ENCODE measurements around the gene KRTAP4-4.

GRCh38 chr17:41185001-41185400, 24.5 kb upstream of the KRTAP4-4 start:
- TF ChIP-seq, protein P1, sequence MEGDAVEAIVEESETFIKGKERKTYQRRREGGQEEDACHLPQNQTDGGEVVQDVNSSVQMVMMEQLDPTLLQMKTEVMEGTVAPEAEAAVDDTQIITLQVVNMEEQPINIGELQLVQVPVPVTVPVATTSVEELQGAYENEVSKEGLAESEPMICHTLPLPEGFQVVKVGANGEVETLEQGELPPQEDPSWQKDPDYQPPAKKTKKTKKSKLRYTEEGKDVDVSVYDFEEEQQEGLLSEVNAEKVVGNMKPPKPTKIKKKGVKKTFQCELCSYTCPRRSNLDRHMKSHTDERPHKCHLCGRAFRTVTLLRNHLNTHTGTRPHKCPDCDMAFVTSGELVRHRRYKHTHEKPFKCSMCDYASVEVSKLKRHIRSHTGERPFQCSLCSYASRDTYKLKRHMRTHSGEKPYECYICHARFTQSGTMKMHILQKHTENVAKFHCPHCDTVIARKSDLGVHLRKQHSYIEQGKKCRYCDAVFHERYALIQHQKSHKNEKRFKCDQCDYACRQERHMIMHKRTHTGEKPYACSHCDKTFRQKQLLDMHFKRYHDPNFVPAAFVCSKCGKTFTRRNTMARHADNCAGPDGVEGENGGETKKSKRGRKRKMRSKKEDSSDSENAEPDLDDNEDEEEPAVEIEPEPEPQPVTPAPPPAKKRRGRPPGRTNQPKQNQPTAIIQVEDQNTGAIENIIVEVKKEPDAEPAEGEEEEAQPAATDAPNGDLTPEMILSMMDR (conservative IDR thresholded peaks at IDR 0.05; ENCODE audit: low read depth, low read length) = no peak
- TF ChIP-seq POLR2A (IDR thresholded peaks at IDR 0.05; ENCODE audit: low read depth, low read length) (no peak), RAD21 (IDR thresholded peaks at IDR 0.05; ENCODE audit: low read length) (no peak), MAFK (IDR thresholded peaks at IDR 0.05; ENCODE audit: low read depth, low read length) (no peak), CHD1 (IDR thresholded peaks at IDR 0.05; ENCODE audit: low read depth, low read length) (no peak)
- TF ChIP-seq, protein P2, sequence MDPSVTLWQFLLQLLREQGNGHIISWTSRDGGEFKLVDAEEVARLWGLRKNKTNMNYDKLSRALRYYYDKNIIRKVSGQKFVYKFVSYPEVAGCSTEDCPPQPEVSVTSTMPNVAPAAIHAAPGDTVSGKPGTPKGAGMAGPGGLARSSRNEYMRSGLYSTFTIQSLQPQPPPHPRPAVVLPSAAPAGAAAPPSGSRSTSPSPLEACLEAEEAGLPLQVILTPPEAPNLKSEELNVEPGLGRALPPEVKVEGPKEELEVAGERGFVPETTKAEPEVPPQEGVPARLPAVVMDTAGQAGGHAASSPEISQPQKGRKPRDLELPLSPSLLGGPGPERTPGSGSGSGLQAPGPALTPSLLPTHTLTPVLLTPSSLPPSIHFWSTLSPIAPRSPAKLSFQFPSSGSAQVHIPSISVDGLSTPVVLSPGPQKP (IDR thresholded peaks at IDR 0.05; ENCODE audit: borderline replicate concordance, low read depth, low read length) = no peak
